GM12873 (cell line): ENCODE measurements around the gene CNPPD1.

Experiments
- CTCF ChIP-seq: IDR thresholded peaks from 2 replicates; pipeline ENCODE4 v1.5.1; 2012; ENCODE audit warnings: low read depth, mild to moderate bottlenecking, moderate library complexity, low read length, control low read depth; ENCODE audit not compliant: insufficient read depth; ENCODE audit errors: missing control alignments

Gene CNPPD1

GRCh38 chr2:219168526-219168925 is 8.2 kb downstream of the CNPPD1 start:
- TF ChIP-seq CTCF, result no peak

- TF ChIP-seq CTCF, result no peak
Observed at GRCh38 chr2:219167997-219168396, 8.7 kb downstream of the CNPPD1 start.

- TF ChIP-seq CTCF, result no peak
Observed at GRCh38 chr2:219165058-219165911, 11.4 kb downstream of the CNPPD1 start.

- no peak for TF ChIP-seq CTCF
Observed at GRCh38 chr2:219163156-219163555, 13.6 kb downstream of the CNPPD1 start.

GRCh38 chr2:219161097-219161496 is 15.6 kb downstream of the CNPPD1 start:
- TF ChIP-seq CTCF, result no peak

- peak; percentile 99 for TF ChIP-seq CTCF
Observed at GRCh38 chr2:219160186-219161017, 16.3 kb downstream of the CNPPD1 start, which contains the start of gene NHEJ1. Gene NHEJ1 (minus strand): TSS chr2:219160815. CDS start chr2:219158362, 2,453 bp downstream.

GRCh38 chr2:219159771-219160185 is 16.9 kb downstream of the CNPPD1 start:
- TF ChIP-seq CTCF, result no peak
